ENCODE results near the gene FURIN.
A peak's percentile ranks its signal among the peaks of the same experiment; 100 is the strongest.
"Not testable (repeated sequence)": the region's sequence is repeated elsewhere in the genome, so short reads cannot be mapped to it uniquely, and the experiment has no call there.

Gene FURIN

GRCh38 chr15:90882781-90883525 is 14.6 kb downstream of the FURIN start:
- no peak for DNase-seq (ENCODE audit: low spot score)

- no peak for DNase-seq (ENCODE audit: low spot score)
Measured at GRCh38 chr15:90883526-90883975, 15.2 kb downstream of the FURIN start.

- DNase-seq (ENCODE audit: low spot score): no peak
Measured at GRCh38 chr15:90883976-90884718, 15.8 kb downstream of the FURIN start, which contains the start of gene FES. Gene FES, plus strand, starts transcription at chr15:90884504. Its CDS starts 542 bp downstream, at chr15:90885046.

- DNase-seq (ENCODE audit: low spot score): no peak
Measured at GRCh38 chr15:90884719-90885431, 16.5 kb downstream of the FURIN start.

- peak; percentile 76 for DNase-seq (ENCODE audit: low spot score)
Measured at GRCh38 chr15:90885432-90886290, 17.3 kb downstream of the FURIN start.

- DNase-seq (ENCODE audit: low spot score): no peak
Measured at GRCh38 chr15:90886291-90886614, 17.9 kb downstream of the FURIN start.

- DNase-seq (ENCODE audit: low spot score): no peak
Measured at GRCh38 chr15:90887037-90887481, 18.7 kb downstream of the FURIN start.

GRCh38 chr15:90889313-90889730 is 20.9 kb downstream of the FURIN start:
- DNase-seq (ENCODE audit: low spot score): no peak

- no peak for DNase-seq (ENCODE audit: low spot score)
Measured at GRCh38 chr15:90889736-90890456, 21.5 kb downstream of the FURIN start.

GRCh38 chr15:90890839-90891238 is 22.5 kb downstream of the FURIN start:
- no peak for DNase-seq (ENCODE audit: low spot score)

- DNase-seq (ENCODE audit: low spot score): no peak
Measured at GRCh38 chr15:90891346-90891949, 23.1 kb downstream of the FURIN start.

- no peak for DNase-seq (ENCODE audit: low spot score)
Measured at GRCh38 chr15:90892023-90892422, 23.6 kb downstream of the FURIN start.

GRCh38 chr15:90892498-90893174 is 24.2 kb downstream of the FURIN start:
- no peak for DNase-seq (ENCODE audit: low spot score)

- no peak for DNase-seq (ENCODE audit: low spot score)
Measured at GRCh38 chr15:90893175-90894090, 25.0 kb downstream of the FURIN start.

- no peak for DNase-seq (ENCODE audit: low spot score)
Measured at GRCh38 chr15:90895571-90896117, 27.3 kb downstream of the FURIN start.

- not testable (repeated sequence) for DNase-seq (ENCODE audit: low spot score)
Measured at GRCh38 chr15:90897131-90897655, 28.8 kb downstream of the FURIN start.

- DNase-seq (ENCODE audit: low spot score): no peak
Measured at GRCh38 chr15:90901175-90902039, 33.0 kb downstream of the FURIN start.

Measured in CD4-positive, alpha-beta T cell treated with Interleukin-15 for 4 hours (primary cell).